Type B pancreatic cell (in vitro differentiated cells): ENCODE results near the gene TICAM2. TPM values are rescaled to one million over a fixed set of nuclear protein-coding genes. Genes with fewer than 3 reads are reported as not detected.
A peak's percentile ranks its signal among the peaks of the same experiment; 100 is the strongest.

Experiments
- DNase-seq: peaks from one replicate; pipeline ENCODE4 v3.0.0; 2021; ENCODE audit warnings: mixed read lengths; ENCODE audit not compliant: unreplicated experiment; ENCODE audit errors: extremely low spot score
- H3K27ac Mint-ChIP-seq: 2 replicates; pipeline ENCODE4 v1.8.0; 2021; ENCODE audit warnings: mild to moderate bottlenecking, mixed read lengths
- H3K27me3 Mint-ChIP-seq: 2 replicates; pipeline ENCODE4 v1.8.0; 2021; ENCODE audit warnings: mixed read lengths
- H3K36me3 Mint-ChIP-seq: 2 replicates; pipeline ENCODE4 v1.8.0; 2021; ENCODE audit warnings: mixed read lengths
- H3K4me1 Mint-ChIP-seq: one replicate; pipeline ENCODE4 v1.8.0; 2021; ENCODE audit warnings: mixed read lengths; ENCODE audit not compliant: unreplicated experiment
- H3K4me3 Mint-ChIP-seq: 2 replicates; pipeline ENCODE4 v1.8.0; 2021; ENCODE audit warnings: mild to moderate bottlenecking, mixed read lengths
- H3K9me3 Mint-ChIP-seq: 2 replicates; pipeline ENCODE4 v1.8.0; 2021; ENCODE audit warnings: mixed read lengths
- total RNA-seq: library from RNA; stranded (reverse); gene quantifications from 2 replicates; pipeline ENCODE4 v1.2.1, GENCODE V29; 2021; ENCODE audit warnings: low replicate concordance
- TF ChIP-seq, protein P1 (sequence below): fragments of 200-600 bp; sonication (generic); conservative IDR thresholded peaks from 2 replicates; pipeline ENCODE4 v1.5.0; 2021; ENCODE audit warnings: antibody characterized with exemption, mild to moderate bottlenecking

Gene TICAM2
- total RNA-seq, 1 donor from 2014 or later = 1.1 TPM

GRCh38 chr5:115549154-115549553 is 53.1 kb downstream of the TICAM2 start:
- Mint-ChIP-seq H3K27ac (no peak overlapping the region), H3K9me3 (no peaks in the 10 kb centered on the region), H3K36me3 (no peaks in the 10 kb centered on the region), H3K4me1 (no peaks in the 10 kb centered on the region), H3K27me3 (peaks cover 15% of the 10 kb centered on the region), H3K4me3 (no peak overlapping the region)
- TF ChIP-seq, protein P1, sequence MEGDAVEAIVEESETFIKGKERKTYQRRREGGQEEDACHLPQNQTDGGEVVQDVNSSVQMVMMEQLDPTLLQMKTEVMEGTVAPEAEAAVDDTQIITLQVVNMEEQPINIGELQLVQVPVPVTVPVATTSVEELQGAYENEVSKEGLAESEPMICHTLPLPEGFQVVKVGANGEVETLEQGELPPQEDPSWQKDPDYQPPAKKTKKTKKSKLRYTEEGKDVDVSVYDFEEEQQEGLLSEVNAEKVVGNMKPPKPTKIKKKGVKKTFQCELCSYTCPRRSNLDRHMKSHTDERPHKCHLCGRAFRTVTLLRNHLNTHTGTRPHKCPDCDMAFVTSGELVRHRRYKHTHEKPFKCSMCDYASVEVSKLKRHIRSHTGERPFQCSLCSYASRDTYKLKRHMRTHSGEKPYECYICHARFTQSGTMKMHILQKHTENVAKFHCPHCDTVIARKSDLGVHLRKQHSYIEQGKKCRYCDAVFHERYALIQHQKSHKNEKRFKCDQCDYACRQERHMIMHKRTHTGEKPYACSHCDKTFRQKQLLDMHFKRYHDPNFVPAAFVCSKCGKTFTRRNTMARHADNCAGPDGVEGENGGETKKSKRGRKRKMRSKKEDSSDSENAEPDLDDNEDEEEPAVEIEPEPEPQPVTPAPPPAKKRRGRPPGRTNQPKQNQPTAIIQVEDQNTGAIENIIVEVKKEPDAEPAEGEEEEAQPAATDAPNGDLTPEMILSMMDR = peak; percentile 59
- no peak for DNase-seq

- H3K27ac Mint-ChIP-seq = no peak overlapping the region
- TF ChIP-seq, protein P1 = no peak
- no peaks in the 10 kb centered on the region for H3K36me3 Mint-ChIP-seq
- H3K9me3 Mint-ChIP-seq = no peaks in the 10 kb centered on the region
- no peaks in the 10 kb centered on the region for H3K4me1 Mint-ChIP-seq
- DNase-seq = no peak
- H3K4me3 Mint-ChIP-seq = no peak overlapping the region
- H3K27me3 Mint-ChIP-seq = peaks cover 15% of the 10 kb centered on the region
Observed at GRCh38 chr5:115548683-115549082, 53.6 kb downstream of the TICAM2 start.

- TF ChIP-seq, protein P1 = no peak
- Mint-ChIP-seq H3K36me3 (peaks cover 21% of the 10 kb centered on the region), H3K4me3 (no peak overlapping the region), H3K9me3 (no peaks in the 10 kb centered on the region), H3K4me1 (peaks cover 17% of the 10 kb centered on the region), H3K27me3 (no peaks in the 10 kb centered on the region), H3K27ac (no peak overlapping the region)
- DNase-seq = no peak
Observed at GRCh38 chr5:115545351-115545882, 56.9 kb downstream of the TICAM2 start.

DNA sequence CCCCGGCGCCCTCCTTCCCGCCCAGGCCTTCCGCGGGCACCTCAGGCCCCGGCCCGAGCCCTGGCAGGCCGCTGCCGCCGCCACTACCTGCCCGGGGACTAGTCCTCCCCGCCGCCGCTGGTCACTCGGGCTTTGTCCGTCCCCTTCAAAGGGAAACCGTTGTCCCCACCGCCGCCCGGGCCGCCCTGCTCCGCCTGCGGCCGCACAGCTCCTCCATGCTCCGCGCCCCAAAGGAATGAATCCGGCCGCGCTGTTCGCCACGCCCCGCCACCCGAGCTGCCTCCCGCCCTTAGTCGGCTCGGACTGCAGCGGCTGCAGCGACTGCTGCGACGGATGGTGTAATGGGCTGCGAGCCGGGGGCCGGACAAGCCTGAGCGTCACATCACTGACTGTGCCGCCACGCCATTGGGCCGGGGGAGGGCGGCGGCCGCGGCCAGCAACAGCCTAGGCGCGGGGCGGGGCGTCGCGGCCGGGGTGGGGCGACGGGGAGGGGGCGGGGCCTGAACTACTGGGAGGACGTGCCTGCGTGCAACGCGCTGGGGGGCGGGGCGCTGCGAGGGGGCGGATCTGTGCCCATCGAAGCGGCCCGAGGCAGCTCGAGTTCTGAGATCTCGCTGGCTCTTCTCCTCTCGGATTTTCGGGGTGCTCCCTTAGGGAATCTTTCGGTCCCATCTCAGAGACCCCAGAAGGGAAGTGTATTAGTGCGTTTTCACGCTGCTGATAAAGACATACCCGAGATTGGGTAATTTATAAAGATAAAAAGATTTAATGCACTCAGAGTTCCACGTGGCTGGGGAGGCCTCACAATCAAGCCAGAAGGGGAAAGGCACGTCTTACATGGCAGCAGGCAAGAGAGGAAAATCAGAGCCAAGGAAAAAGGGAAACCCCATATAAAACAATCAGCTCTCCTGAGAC is 57.6 kb downstream of the TICAM2 start, which contains the start of gene FEM1C:
FEM1C (minus strand) TSS at position 340 of the 915 bp plus-strand sequence. CDS start 1,282 bp downstream, outside the sequence.
- Mint-ChIP-seq H3K27me3 (no peaks in the 10 kb centered on the region), H3K27ac (peak within 1 kb of the TSS; percentile 98), H3K4me1 (peaks cover 24% of the 10 kb centered on the region), H3K36me3 (peaks cover 28% of the 10 kb centered on the region), H3K4me3 (peak within 1 kb of the TSS; percentile 98), H3K9me3 (no peaks in the 10 kb centered on the region)
- DNase-seq = peak; percentile 98
- TF ChIP-seq, protein P1 = no peak

DNA sequence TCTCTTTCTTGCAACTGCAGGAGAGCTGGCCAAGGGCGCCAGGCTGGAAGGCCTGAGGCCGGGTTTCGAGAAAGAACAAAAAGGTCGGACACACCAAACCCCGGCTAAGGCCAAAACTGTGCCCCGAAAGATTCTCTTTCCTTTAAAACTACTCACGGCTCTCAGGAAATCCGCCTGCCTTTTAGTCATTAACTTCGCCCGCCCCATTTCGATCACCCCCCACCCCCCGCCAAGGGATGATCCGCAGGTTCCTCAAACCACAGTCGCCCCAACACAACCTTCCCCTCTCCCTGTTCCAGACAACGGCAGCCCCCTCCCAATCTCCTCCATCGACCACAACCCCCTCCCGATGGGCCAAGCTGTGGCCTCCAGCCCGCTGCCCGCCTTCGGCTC is 58.2 kb downstream of the TICAM2 start:
- no peak for DNase-seq
- H3K27me3 Mint-ChIP-seq = no peaks in the 10 kb centered on the region
- peak overlapping the region; percentile 98 for H3K27ac Mint-ChIP-seq

More for the DNA sequence above, 58.2 kb downstream of the TICAM2 start:
- Mint-ChIP-seq H3K4me1 (peaks cover 30% of the 10 kb centered on the region), H3K4me3 (peak overlapping the region; percentile 98), H3K36me3 (peaks cover 34% of the 10 kb centered on the region), H3K9me3 (peaks cover under 1% of the 10 kb centered on the region)
- TF ChIP-seq, protein P1 = no peak
